Glomerular visceral epithelial cell (primary cell): ENCODE results near the gene TAS2R31.
A peak's percentile ranks its signal among the peaks of the same experiment; 100 is the strongest.
"Not testable (repeated sequence)": the region's sequence is repeated elsewhere in the genome, so short reads cannot be mapped to it uniquely, and the experiment has no call there.

Source experiments
- DNase-seq: peaks from one replicate; pipeline ENCODE4 v3.0.0-alpha.2; 2016; ENCODE audit errors: extremely low spot score

Gene TAS2R31

GRCh38 chr12:11031307-11031706 lies at the start of gene TAS2R31:
Gene TAS2R31 (minus strand): TSS chr12:11031407. CDS start chr12:11031335, 72 bp downstream.
- DNase-seq: no peak

DNA sequence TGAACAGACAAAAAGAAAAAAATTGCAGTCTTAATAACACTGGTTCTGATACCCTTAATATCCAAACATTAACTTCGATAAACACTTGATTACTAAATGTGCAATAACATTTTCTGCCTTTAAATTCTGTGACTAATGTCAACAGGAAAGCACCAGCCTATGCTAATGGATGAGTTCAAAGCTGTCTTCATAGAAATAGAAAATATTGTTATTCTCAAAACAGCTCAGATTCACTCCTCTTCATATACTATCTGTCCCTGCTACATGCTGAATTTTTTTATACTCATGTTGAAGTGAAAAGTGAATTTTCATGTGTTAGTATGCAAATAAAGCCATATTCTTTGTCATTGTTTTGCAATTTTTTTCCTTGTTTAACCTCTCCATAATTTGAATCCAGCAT lies 47.0 kb upstream of the TAS2R31 start:
- DNase-seq: no peak

GRCh38 chr12:11075642-11076041 lies 44.4 kb upstream of the TAS2R31 start:
- no peak for DNase-seq

DNA sequence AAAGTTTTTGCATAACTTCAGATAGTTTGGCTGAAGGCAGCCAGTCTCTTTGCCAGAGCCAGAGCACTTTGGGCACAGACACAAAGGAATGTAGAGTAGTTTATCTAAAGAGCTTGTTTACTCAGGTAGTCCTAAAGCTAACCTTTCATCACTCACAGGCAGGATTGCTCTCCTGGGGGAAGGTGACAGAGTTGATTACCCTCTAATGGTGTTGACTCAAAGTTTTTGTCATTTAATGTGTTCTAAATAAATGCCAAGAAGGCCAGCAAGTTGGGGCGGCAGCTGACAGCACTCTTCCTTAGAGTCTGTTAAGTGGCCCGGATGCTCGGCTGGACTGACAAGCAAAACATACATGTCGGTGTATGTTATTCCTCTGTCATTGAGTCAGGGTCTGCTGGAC lies 40.2 kb upstream of the TAS2R31 start:
- no peak for DNase-seq

DNA sequence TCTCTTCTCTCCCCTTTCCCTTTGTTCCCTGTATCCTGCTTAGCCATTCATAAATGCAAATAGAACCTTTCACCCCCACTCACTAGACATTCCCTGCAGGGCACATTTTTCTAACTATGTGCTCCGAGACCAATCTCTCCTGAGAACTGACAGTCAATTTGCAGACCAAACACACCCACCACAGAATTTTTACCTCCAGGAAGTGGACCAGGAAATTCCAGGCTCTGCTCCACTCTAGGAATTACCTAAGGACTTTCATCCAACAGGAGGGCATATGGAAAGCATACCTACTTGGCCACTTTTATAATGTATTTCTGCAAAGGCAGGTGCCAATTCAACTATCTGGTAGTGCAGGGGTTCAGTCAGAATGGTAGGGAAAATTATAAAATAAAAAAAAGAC lies 39.8 kb upstream of the TAS2R31 start:
- no peak for DNase-seq

GRCh38 chr12:11069854-11070365 lies 38.7 kb upstream of the TAS2R31 start:
- DNase-seq: no peak

DNA sequence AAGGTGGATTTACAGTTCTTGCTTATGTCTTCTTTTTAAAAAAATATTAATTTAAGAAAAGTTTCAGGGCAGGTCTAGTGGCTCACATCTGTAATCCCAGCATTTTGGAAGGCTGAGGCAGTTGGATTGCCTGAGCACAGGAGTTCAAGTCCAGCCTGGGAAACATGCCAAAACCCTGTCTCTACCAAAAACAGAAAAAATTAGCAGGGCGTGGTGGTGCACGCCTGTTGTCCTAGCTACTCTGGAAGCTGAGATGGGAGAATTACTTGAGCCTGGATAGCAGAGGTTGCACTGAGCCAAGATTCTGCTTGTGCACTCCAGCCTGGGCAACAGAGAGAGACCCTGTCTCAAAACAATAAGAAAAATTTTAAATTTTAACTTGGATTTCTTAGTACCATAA lies 36.3 kb upstream of the TAS2R31 start:
- DNase-seq: peak; percentile 6

DNA sequence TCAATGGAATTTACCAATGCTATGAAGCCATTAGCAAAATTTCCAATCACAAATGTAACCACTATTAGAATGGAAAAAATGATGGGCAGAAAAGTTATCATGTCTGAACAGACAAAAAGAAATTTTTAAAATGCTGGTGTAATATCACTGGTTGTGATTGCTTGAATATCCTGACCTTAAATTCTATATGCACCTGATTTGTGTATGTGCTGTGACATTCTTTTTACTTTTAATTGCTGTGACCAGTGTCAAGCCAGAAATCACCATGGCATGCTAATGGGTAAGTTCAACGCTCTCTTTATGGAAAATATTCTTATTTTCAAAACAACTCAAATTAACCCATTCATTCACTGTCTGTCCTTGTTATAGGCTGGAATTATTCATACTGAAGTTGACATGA lies 31.0 kb upstream of the TAS2R31 start, which contains the start of gene TAS2R46:
Gene TAS2R46 (minus strand): TSS at position 101 of the 400 bp plus-strand sequence. CDS start 0 bp downstream, at position 101.
- DNase-seq: not testable (repeated sequence)

- DNase-seq: no peak
These were observed 28.6 kb upstream of the TAS2R31 start for GRCh38 chr12:11059784-11060183.

- no peak for DNase-seq
These were observed 27.8 kb upstream of the TAS2R31 start for GRCh38 chr12:11059041-11059440.

- no peak for DNase-seq
These were observed 24.1 kb upstream of the TAS2R31 start for GRCh38 chr12:11055306-11055705.

DNA sequence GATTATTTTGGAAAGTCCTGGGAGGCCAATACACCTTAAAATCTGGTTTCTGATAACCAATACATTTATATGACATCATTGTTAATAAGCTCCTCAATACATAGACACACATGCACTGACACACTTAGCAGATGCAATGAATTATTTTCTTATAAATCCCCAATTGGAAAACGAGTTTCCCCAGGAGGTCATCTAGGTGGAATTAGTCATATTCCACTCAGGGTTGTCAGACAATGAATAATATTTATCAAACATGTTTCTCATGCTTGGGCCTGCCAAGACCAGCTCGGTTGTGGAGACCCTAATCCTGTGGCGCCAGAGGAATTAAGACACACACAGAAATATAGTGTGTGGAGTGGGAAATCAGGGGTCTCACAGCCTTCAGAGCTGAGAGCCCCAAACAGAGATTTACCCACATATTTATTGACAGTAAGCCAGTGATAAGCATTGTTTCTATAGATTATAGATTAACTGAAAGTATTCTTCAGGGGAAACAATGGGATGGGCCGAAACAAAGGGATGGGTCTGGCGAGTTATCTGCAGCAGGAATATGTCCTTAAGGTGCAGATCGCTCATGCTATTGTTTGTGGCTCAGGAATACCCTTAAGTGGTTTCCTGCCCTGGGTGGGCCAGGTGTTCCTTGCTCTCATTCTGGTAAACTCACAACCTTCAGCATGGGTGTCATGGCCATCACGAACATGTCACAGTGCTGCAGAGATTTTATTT lies 18.8 kb upstream of the TAS2R31 start:
- DNase-seq: not testable (repeated sequence)

DNA sequence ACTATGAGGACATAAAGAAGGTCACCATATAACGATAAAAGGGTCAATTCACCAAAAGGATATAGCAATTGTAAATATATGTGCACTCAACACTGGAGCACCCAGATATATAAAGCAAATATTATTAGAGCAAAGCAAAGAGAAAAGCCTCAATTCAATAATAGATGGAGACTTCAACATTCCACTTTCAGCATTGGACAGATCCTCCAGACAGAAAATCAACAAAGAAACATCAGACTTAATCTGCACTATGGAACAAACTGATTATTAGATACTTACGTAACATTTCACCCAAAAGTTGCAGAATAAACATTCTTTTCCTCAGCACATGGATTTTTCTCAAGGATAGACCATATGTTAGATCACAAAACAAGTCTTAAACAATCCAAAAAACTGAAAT lies 10.2 kb upstream of the TAS2R31 start:
- not testable (repeated sequence) for DNase-seq

- no peak for DNase-seq
These were observed 9.0 kb upstream of the TAS2R31 start for GRCh38 chr12:11040162-11040561.

DNA sequence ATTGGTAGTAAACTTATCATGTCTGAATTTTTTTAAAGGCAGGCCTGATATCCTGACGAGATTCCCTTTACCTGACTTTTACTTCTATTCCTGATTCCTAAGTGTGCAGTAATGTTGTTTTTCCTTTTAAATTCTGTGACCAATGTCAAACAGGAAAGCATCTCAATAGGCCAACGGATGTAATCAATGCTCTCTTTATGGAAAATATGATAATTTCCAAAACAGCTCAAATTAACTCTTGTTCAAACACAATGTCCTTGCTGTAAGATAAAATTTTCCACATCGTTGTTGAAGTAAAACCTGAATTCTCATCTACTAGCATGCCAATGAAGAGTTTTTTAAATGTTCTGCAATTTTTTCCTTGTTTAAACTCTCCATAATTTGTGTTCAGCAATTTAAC lies 8.0 kb upstream of the TAS2R31 start:
- DNase-seq: no peak

- not testable (repeated sequence) for DNase-seq
These were observed 2.8 kb upstream of the TAS2R31 start for GRCh38 chr12:11033959-11034358.

DNA sequence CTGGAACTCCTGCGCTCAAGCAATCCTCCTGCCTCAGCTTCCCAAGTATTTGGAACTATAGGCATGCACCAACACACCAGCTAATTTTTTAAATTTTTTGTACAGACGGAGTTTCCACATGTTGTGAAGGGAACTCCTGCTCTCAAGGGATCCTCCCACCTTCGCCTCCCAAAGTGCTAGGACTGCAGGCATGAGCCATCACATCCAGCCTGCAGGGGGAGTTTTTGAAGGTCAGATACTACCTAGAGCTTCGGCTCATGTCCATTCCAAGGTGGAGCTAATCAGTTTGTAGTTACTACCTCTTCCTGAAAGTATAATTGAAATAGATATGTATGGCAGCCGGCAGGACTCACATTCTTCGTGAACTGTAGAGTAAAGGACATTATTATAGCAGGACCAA lies 5.1 kb downstream of the TAS2R31 start:
- DNase-seq: no peak

GRCh38 chr12:11023387-11023786 lies 7.8 kb downstream of the TAS2R31 start:
- DNase-seq: no peak

GRCh38 chr12:11022520-11022919 lies 8.7 kb downstream of the TAS2R31 start, which contains the start of gene TAS2R19:
Gene TAS2R19 (minus strand): TSS chr12:11022620. CDS start chr12:11022571, 49 bp downstream.
- DNase-seq: no peak

GRCh38 chr12:11016937-11017336 lies 14.3 kb downstream of the TAS2R31 start:
- DNase-seq: no peak

- DNase-seq: no peak
These were observed 15.3 kb downstream of the TAS2R31 start for GRCh38 chr12:11015775-11016430.

- DNase-seq: no peak
These were observed 17.0 kb downstream of the TAS2R31 start for GRCh38 chr12:11014234-11014633.

DNA sequence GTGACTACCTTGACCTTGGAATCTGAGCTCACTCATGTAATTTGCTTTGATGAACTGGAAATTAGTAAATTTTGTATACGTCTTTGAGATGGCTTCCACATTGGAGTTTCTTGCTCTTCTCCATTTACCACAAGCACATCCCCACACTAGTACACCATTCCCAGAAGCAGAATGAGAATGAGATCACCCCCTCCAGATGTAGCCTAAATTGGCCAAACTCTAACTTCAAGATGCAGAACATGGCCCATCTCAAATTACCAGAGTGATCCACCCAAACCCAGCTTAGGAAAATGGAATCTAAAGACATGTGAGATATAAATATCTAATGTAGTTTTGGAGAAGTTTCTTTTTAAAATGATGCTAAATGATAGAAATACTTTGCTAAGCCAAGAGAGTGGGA lies 23.6 kb downstream of the TAS2R31 start:
- DNase-seq: no peak
